Stimulated activated CD4-positive, alpha-beta T cell treated with anti-CD3 and anti-CD28 coated beads, Interleukin-1b, Interleukin-23, amount 100 ng/mL, for 4 hours (primary cell): ENCODE data around the gene SETD1B.
A peak's percentile ranks its signal among the peaks of the same experiment; 100 is the strongest.
"Not testable (repeated sequence)": the region's sequence is repeated elsewhere in the genome, so short reads cannot be mapped to it uniquely, and the experiment has no call there.

Experiments
- DNase-seq, 2 donors: peaks; one replicate each; pipeline ENCODE4 v3.0.0-alpha.2; 2020; ENCODE audit warnings: low read depth in 2 of 2

SETD1B gene

DNA sequence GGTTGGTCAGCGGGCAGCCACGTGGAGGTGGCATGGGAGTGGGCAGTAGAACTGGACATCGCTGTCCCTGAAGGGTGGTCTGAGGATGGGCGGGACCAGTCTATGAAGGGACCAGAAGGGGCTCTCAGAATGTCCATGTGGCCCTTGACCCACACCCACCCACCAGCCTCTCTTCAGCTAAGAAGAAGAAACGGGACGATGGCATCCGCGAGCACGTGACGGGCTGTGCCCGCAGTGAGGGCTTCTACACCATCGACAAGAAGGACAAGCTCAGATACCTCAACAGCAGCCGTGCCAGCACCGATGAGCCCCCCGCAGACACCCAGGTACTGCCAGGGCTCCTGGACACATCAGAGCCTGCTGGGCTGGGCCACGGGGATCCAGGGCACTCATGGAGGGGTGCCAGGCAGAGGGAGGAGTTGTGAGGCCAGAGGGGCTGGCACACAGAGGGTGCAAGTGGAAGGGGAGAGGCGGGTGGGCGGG lies 21.3 kb downstream of the SETD1B start:
- no peak for DNase-seq

DNA sequence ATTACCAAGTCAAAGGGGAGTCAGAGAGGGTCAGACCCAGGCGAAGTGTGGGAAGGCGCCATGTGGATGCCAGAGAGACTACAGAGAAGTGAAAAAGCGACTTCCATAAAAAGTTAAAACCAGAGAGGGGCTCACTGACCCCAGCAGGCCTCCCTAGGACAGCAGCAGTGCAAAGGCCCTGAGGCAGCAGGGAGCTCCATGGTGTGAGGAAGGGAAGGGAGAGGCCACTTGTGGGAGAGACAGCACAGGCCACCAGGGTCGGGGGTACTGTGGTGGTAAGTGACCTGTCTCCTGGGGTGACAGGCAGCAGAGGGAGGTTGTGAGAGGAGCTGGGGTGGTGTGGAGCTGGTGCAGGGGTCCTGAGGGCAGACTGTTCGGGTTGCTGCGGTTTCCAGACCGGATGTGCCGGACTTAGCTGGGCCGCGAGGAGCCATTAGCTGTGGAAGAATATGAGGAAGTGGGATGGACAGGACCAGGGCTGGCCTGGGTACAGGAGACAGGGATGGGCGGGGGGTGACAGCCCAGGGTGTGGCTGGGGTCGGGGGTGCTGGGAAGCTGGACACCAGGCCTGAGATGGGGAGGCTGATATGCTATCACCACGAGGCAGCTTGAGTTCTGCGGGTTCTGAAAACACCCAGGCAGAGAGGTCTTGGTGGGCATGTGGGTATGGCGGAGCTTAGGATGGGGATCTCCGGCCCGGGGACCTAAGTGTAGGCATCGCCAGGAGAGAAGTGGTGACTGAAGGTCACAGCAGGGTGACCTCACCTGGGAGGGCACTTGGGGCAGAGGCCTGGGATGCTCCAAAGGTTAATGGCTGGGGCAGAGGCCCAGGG lies 22.7 kb downstream of the SETD1B start:
- no peak for DNase-seq

DNA sequence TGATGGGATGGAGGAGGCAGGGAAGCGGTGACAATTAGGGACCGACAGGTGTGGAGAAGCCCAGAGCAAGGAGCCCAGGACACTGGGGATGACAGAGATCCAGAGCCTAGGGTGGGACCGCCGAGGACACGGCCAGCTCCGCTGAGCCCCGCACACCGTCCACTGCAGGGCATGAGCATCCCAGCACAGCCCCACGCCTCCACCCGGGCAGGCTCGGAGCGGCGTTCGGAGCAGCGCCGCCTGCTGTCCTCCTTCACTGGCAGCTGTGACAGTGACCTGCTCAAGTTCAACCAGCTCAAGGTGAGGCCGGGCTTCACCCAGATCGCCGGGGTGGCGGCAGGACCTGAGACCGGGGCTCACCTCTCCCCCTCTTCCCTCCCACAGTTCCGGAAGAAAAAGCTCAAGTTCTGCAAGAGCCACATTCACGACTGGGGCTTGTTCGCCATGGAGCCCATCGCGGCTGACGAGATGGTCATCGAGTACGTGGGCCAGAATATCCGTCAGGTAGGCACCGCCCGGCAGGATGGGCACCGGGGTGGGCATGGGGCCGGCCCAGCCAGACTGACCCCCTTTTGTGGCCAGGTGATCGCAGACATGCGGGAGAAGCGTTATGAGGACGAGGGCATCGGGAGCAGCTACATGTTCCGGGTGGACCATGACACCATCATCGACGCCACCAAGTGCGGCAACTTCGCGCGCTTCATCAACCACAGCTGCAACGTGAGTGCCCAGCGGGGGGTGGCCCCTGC lies 23.7 kb downstream of the SETD1B start:
- no peak for DNase-seq

DNA sequence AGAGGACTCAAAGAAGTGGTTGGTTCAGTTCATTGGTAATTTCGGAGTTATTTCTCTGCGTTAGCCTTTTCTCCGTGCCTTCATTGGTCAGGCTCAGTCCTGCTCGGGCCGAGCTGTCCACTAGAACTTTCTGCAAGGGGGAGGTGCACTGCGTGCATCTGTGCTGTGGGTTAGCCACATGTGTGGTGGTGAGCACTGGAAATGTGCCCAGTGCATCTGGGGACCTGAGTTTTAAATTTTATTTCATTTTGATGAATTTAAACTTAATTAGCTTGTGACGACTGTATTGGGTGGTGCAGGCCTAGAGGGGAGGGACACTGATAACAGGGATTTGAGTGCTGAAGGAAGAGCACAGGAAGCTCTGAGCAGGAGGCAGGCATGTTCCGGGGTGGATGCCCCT lies 24.5 kb downstream of the SETD1B start:
- DNase-seq = no peak

DNA sequence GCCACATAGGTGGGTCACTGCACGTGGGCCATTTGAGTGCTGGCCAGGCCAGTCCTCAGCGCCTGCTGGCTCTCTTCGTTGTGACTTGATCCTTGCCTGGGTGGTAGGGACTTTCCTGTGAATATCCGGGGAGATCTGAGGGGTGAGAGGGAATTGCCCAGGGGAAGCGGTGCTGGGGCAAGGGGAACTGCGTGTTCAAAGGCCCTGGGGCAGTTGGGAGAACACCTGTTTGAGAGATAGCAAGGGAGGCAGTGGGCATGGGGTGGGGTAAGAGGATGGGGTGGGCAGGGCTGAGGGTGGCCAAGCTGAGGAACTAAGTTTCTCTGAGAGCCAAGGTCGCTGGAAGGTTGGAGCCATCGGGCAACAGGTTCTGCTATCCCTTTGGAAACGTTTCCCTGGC lies 25.0 kb downstream of the SETD1B start:
- no peak for DNase-seq

DNA sequence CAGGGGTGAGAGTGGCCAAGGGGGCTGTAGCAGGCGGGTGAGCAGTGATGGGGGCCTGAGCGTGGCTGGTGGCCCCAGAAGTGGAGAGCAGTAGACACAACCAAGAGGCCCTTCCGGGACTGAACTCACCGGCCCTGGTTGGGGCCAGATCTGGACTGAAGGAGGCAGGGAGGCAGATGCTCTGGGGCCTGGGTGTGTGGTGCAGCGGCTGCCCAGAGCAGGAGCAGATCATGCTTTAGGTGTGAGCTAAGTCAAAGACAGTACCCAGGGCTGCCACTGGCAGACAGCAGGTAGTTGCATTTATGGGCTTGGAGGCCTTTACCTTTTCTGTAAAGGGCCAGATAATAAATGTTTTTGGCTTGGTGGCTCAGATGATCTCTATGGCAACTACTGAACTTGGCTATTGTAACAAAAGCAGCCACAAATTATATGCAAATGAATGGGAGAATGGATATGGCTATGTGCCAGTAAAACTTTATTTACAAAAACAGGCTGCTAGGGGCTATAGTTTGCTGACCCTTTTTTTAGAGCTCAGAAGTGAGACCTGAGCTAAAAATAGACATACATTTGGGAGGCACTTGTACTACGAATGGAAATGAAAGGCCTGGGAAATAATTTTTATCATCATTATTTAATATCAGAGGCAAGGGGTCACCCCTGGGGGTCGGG lies 25.6 kb downstream of the SETD1B start:
- DNase-seq = no peak

DNA sequence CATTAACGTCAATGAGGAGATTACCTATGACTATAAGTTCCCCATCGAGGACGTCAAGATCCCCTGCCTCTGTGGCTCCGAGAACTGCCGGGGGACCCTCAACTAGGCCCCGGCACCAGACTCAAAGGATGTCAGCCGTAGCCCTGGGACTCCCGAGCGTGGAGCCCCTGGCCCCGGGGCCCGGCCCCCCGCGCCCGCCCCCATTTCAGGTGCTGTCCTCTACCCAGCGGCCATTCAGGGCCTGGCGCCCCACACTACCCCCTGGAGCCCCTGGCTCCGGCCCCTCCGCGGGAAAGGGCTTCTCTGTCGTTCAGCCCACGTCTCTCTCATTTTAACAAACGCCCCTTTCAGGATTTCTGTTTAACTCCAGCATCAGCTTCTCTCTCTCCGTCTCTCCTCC lies 26.3 kb downstream of the SETD1B start:
- no peak for DNase-seq

DNA sequence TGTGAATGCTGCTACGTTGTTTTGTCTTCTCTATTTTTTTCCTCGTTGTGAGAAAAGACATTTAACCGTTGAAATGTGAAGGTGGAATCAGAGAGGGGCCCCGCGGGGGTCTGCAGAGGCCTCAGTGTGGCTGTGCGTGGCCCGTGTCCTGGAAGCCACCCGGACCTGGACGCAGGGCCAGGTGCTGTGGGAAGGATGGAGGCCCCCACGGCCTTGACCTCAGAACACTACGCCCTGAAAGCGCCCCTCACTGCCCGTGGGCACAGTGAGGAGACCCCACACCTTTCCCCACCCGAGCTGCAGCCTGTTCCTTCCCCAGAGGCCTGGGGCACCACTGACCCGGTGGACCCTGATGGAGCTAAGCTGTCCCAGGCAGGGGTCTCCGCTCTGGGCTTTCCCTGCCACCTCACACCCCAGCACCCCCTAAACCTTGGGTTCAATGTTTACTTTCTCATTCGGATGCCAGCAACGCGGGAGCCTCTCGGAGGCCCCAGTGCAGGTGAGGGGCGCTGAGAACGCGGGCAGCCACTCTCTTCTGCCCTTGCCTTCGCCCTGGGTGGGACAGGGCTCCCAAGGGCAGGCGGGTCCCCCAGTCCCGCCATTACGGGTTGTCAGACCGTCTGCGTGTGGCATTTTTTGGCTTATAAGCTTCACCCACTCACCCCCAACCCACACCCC lies 26.9 kb downstream of the SETD1B start:
- DNase-seq = no peak

DNA sequence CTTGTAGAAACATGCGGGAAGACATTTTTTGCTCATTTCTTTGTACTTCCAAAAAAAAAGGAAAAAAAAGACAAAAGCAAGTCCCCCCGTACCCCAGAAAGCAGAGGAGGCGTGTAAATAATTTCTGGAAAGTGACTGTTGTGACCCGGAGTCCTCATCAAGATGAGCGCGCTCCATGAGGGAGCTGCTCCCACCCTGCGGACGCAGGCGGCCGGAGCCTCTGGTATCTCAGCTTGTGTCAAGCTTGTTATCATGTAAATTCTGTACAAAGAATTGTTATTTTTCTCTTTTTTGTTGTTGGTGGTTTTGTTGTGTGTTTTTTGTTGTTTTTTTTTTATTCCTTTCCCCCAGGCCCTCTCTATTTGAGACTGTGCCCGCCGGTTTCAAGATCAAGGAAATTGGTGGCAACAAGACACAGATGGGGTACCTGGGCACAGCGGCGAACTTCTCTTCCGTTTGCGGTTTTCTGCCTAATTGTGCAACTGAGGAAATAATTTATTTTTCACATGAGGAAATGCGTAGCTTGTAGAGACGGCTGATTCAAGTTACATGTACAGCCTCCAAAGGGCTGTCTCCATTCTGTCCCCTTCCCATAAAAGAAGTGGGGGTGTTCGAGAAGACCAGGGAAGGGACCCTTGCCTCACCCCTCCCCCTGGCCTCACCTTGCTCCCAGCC lies 27.9 kb downstream of the SETD1B start:
- no peak for DNase-seq

DNA sequence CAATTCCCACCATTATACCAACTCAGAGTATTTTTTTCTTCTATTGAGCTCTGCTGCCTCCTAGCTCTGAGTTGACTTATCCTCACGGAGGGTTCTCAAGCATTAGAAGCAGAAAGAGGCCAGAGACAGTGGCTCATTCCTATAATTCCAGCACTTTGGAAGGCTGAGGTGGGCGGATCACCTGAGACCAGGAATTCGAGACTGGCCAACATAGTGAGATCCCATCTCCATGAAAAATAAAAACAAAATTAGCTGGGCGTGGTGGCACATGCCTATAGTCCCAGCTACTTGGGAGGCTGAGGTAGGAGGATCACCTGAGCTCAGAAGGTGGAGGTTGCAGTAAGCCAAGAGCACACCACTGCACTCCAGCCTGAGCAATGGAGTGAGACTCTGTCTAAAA lies 33.9 kb downstream of the SETD1B start:
- no peak for DNase-seq

DNA sequence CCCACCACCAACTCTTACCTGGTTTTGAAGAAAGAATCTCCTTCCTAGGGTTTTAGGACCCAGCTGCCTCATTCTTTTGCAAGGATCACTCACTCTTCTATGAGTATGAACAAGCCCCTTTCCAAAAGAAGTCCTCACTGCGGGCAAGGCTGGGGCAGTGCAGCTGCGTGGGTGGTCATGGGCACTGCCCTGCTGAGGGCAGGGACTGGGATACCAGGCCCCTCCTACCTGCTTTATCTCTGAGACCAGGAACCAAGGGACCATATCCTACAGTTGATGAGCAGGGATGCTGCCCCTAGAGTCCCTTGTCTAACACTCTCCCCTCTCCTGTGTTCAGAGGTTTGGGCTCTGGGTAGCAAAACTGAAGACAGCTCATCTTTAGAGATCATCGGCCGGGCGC lies 34.3 kb downstream of the SETD1B start:
- DNase-seq = no peak

DNA sequence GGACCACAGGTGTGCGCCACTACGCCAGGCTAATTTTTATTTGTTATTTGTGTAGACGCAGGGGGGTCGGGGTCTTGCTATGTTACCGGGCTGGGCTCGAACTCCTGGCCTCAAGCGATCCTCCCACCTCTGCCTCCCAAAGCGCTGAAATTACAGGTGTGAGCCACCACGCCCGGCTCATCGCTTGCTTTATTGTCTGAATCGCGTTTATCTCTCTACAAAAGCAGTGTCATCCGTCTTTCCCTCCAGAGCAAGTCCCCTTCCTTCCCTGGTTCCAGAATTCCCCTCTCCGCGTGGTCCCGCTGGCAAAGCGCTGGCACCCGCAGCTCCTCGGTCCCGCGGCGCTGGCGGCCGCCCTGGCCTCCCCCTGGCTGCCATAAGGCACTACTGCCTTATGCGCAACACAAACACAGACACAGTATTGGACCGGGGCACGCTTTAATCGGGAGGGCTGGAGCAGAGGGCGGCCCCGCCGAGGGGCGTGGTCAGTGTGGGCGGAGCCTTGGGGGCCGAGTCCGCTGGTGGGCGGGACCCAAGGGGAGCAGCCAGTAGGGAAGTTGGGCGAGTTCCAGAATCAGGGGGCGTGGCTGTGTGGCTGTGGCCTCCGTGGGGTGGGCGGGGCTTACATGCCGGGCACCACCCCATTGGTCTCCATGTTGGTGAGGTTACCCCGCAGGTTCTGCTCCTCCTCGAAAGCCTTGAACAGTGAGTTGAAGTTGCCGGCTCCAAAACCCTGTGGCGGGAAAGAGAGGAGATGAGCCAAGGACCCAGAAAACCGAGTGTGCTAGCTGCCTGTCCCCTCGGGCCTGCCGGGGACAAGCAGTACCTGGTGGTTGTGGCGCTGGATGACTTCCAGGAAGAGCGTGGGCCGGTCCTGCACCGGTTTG lies 35.5 kb downstream of the SETD1B start:
- DNase-seq = peak; percentile 99 to 100

DNA sequence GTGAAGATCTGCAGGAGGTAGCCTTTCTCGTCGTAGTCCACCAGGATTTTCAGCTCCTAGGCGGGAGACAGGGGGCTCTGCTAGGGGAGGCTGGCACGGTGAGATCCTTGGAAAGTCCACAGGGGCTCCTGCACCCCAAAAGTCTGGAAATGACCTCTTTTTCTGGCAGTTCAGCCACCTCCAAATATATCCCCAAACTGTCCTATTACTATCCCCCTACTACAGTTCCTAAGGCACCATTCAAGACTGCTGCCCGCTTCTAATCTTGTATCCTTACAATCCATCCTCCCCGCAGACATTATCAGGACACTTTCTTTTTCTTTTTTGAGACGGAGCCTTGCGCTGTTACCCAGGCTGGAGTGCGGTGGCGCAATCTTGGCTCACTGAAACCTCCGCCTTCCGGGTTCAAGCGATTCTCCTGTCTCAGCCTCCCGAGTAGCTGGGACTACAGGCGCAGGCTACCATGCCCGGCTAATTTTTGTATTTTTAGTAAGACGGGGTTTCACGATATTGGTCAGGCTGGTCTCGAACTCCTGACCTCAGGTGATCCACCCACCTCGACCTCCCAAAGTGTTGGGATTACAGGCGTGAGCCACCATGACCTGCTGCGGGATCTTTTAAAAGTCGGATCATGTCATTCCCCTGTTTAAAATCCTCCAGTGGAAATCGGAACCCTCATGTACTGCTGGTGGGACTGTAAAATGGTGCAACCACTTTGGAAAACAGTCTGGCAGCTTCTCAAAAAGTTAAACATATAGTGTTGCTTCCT lies 36.4 kb downstream of the SETD1B start:
- DNase-seq = no peak

DNA sequence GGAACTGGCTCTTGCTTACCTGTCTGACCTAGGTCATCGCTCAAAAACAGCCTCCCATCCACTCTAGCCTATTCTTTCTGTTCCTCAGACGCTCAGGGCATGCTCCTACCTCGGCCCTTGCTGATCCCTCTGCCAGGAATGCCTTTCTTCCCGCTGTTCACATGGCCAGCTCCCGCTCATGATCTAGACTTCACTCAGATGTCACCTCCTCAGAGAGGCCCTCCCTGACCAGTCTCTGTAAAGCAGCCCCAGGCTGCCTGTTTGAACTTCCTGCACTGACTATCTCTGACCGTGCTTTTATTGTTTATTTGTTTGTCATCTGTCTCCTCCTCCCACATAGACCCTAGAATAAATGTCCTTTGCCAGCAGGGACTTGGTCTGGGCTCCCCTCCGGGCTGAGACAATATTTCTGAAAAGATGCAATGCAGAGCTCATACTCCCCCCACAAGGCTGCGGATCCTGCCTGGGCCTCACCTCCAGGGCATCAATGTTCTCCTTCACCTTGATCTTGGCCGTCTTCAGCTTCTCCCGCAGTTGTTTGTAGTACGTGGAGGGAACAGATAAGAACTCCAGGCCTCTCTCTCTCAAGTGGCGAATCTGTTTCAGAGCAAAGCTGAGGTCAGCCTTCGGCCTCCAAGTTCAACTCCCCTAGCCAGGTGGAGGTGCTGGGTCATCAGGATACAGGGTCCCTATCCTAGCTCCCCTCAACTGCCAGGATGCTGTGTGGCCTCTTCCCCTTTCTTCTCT lies 39.6 kb downstream of the SETD1B start:
- no peak for DNase-seq

DNA sequence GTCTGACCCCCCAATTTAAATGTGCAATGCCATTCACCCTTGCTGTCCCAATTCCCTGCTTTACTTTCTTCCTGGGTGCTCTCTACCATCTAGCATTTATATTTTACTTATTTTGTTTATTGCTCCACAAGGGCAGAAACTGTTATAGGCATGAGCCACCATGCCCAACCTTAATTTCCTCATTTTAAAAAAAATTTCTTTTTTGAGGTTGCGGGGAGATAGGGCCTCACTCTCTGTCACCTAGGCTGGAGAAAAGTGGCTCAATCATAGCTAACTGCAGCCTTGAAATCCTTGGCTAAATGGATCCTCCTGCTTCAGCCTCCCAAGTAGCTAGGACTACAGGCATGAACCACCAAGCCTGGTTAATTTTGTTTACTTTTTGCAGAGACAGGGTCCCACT lies 41.9 kb downstream of the SETD1B start:
- DNase-seq = no peak

DNA sequence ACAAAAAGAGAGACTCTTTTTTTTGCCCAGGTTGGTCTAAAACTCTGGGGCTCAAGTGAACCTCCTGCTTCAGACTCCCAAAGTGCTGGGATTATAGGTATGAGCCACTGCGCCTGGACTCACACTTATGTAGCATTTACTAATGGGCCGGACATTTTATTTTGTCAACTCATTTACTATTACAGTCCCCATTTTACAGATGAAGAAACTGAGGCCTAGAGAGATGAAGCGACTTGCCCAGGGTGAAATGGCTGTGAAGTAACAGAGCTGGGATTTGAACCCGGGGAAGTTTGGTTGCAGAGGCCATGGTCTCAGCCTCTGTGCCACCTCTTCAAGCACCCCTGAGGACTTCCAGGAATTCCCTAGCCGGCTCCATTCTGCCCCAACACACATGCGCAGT lies 45.4 kb downstream of the SETD1B start:
- DNase-seq = no peak

DNA sequence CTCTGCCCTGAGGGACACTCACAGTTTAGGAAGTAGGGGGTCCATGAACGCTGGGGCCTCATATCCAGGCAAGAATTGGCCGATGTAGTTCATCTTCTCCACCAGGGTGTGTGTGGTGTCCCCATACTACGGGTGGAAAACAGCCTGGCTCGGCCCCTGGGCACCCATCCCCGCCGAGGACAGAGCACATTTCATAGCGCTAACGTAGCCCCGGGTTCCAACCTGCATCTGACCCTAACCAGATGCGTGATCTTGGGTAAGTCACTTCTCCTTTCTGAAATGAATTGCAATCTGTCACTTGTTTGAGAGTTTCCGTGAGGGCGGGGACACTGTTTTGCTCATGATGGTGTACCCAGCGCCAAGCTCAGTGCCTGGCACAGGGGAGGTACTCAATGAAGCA lies 45.9 kb downstream of the SETD1B start:
- DNase-seq = no peak

DNA sequence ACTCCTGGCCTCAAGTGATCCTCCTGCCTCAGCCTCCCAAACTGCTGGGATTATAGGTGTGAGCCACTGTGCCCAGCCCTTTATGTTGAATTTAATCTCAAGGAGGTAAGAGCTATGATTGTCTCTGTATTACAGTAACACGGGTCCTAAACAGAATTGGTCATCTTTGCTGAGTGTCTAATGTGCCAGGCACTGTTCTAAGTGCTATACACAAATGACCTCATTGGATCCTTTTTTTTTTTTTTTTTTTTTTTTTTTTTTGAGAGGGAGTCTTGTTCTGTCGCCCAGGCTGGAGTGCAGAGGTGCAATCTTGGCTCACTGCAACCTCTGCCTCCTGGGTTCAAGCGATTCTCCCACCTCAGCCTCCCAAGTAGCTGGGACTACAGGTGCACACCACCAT lies 48.6 kb downstream of the SETD1B start:
- DNase-seq = not testable (repeated sequence)
